ENCODE measurements around the gene ZC3H4.

DNA sequence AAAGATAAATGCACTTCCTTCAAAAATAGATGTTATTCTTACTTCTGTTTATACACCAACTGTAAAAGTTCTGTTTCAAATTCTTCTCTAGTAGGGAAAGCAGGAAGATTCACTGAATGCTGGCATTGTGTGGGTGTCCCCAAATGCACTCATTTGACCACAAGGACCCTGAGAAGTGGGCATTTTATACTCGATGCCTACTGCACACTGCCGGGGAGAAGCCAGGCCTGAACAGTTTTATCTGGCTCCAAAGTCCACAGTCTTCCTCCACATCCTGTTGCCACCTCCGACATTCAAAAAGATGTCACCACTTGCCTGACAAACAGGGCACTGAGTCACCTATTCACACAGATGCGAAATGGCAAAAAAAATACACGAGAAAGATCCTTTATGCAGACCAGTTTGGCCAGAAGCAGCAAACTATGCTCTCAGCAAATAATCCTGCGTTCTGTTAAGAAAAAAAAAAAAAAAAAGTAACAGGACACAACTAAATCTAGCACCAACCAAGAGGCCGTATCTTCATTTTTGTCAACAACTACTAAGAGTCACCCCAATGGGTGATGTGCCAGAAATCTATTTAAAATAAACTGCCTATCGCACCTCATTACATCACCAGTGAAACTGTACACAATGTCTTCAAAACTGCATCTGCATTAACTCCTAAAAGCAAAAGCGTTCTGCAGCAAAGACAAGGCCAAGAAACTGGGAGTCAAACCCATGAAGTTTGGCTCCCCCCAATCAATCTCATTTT lies 6.2 kb downstream of the ZC3H4 start:
- TF ChIP-seq EZH2 (IDR thresholded peaks at IDR 0.05; ENCODE audit: borderline replicate concordance, insufficient read depth, low read depth, low read length, poor library complexity, severe bottlenecking): no peak
- TF ChIP-seq, protein P1, sequence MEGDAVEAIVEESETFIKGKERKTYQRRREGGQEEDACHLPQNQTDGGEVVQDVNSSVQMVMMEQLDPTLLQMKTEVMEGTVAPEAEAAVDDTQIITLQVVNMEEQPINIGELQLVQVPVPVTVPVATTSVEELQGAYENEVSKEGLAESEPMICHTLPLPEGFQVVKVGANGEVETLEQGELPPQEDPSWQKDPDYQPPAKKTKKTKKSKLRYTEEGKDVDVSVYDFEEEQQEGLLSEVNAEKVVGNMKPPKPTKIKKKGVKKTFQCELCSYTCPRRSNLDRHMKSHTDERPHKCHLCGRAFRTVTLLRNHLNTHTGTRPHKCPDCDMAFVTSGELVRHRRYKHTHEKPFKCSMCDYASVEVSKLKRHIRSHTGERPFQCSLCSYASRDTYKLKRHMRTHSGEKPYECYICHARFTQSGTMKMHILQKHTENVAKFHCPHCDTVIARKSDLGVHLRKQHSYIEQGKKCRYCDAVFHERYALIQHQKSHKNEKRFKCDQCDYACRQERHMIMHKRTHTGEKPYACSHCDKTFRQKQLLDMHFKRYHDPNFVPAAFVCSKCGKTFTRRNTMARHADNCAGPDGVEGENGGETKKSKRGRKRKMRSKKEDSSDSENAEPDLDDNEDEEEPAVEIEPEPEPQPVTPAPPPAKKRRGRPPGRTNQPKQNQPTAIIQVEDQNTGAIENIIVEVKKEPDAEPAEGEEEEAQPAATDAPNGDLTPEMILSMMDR (IDR thresholded peaks at IDR 0.05): no peak
